AG09319 (cell line): Measurements from ENCODE around the gene ERC2.

Source experiments
- DNase-seq: peaks from one replicate; pipeline ENCODE4 v3.0.0-alpha.2; 2010; ENCODE audit warnings: low read depth; ENCODE audit errors: extremely low read depth
- CTCF ChIP-seq: IDR thresholded peaks from 2 replicates; pipeline ENCODE4 v1.5.1; 2011; ENCODE audit warnings: low read depth, mild to moderate bottlenecking, inconsistent platforms, low read length, moderate library complexity

The ERC2 gene

GRCh38 chr3:55596212-55596611 lies 872.1 kb downstream of the ERC2 start:
- no peak for DNase-seq
- no peak for TF ChIP-seq CTCF

DNA sequence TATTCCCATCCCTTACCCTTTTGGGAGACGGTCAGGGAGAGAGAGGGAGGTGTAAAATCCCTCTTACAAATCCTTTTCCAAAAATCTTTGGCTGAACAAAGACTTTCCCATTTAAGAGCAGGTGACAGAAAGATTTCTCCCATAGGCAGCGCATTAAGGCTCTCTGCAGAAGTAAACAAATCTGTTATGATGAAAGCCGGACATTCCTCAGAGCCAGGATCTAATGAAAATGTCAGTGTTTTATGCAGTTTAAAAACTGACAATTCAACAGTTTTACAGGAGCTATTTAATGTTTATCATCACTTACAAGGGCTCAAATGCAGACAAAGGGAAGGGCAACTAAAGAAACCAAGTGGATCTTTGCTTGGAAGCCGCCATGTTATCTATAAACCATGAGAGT lies 872.8 kb downstream of the ERC2 start:
- no peak for TF ChIP-seq CTCF
- no peak for DNase-seq

- DNase-seq = no peak
- no peak for TF ChIP-seq CTCF
These were observed 875.7 kb downstream of the ERC2 start for GRCh38 chr3:55592572-55592971.

DNA sequence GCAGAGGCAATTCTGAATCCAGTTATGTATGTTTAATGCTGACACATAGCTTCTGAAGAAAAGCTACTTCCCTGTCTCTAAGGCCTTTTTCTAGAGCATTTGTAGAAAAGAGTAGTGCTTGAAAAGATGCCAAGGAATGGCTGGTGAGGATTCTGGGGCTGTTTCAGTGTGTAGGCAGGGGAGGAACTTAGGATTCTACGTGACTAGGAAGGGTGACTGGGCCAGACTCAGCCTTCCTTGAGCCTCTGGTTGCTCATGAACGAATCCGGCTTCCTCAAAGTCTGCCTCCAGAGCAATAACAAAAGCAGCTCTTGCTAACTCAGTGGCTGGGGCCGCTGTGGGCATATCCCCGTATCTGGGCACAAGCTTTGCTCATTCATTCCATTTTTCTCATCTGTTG lies 876.4 kb downstream of the ERC2 start:
- TF ChIP-seq CTCF = no peak
- no peak for DNase-seq

DNA sequence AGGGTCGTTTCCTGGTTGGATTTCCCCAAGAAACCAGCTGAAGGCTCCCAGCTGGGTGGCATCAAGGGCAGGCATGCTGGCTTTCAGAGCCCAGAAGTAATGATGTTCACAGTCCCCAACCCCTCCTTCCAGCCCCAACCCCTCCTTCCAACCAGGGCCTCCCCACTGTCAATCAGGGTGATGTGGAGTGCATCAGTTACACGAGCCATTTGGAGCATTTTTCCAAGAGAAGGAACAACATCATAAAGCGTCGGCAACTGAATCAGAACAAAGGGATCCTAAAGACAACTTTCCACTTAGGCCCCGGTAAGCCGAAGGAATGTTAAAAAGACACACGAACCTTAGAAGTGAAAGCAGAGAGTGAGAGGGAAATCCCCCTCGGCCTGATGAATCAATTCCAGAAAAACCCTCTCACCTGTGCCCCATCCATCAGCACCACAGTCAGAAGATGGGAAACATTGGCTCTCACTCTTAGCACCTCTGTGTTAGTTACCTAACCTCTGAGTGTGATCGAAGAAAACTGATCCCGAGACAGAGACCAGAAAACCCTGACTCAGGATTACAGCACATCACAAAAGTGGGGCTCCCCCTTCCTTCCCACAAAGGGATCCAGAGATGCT lies 880.0 kb downstream of the ERC2 start:
- DNase-seq = no peak
- TF ChIP-seq CTCF = no peak

DNA sequence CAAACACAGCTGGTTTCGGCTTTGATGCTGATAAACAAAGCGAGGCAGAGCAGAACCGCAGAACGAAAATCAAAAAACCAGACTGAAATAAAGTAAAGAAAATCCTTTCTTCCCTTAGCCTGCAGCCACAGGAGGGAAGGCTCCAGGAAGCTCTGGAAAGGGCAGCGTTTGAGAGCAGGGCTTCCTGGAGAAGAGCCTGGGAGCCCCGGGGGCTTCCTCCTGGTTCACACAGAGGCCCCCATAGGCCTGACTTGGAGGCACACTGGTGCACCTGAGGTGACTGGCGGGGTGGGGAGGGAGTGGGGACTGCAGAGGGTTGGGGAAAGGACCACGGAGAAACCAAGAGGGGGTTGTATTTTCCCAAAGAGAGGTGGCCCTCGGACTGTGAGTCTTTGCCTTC lies 882.4 kb downstream of the ERC2 start:
- TF ChIP-seq CTCF = no peak
- DNase-seq = no peak

DNA sequence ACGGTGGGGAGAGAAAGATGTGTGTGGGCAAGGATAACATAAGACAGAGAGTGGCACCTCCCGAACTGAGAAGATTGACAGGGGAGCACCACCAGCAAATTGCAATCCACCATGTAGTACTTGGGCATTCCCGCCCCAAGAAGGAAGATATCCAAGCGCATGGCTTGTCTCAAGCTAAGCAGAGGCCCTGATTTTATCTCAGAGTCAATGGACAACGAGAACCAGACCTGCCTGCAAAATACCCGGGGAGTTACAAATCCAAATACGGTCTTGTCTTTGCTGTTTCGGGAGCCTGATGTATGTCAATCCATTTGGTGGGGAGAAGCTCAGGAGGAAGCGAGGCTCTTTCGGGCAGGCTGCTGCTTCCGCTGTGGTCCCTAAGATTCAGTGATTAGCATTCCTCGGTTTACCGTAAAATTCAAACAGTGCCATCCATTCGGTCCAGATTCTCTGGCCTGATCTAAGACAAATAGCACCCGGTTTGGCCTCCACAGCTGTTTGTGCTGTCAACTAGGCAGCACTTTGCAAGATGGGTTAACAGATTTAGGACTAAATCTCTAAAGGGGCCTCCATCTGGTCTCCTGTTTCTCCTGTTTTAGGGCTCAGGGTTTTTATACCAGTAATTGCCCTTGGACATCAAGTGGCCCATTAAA lies 883.4 kb downstream of the ERC2 start:
- no peak for DNase-seq

More for the DNA sequence above, 883.4 kb downstream of the ERC2 start:
- no peak for TF ChIP-seq CTCF
